Measurements from ENCODE around the gene KSR1. TPM values are rescaled to one million over a fixed set of nuclear protein-coding genes. Genes with fewer than 3 reads are reported as not detected.

The KSR1 gene
- total and polyA plus RNA-seq, 2 experiments from 2014 or later: 7.8 to 53.2 TPM

GRCh38 chr17:27530764-27531391 lies 74.6 kb downstream of the KSR1 start (continued):
- TF ChIP-seq REST (IDR thresholded peaks at IDR 0.05; ENCODE audit: unreplicated experiment): no peak

GRCh38 chr17:27531469-27531961 lies 75.3 kb downstream of the KSR1 start:
- Histone ChIP-seq H3K4me1 (ENCODE audit: insufficient read depth) (peaks cover 23% of the 10 kb centered on the region), H3K9me2 (ENCODE audit: insufficient read depth) (no peaks in the 10 kb centered on the region), H3K4me3 (no peak overlapping the region), H2AFZ (no peak overlapping the region), H3K27ac (ENCODE audit: low read depth) (no peak overlapping the region), H4K20me1 (replicated peaks; ENCODE audit: insufficient read depth) (peaks cover 3% of the 10 kb centered on the region; the same call in 1 of the 2 replicates), H3K79me2 (replicated peaks; ENCODE audit: insufficient read depth) (peaks cover 91% of the 10 kb centered on the region), H3K36me3 (ENCODE audit: insufficient read depth) (no peaks in the 10 kb centered on the region), H3K27me3 (ENCODE audit: insufficient read depth) (no peaks in the 10 kb centered on the region), H3K4me2 (peak overlapping the region; percentile 26; the same call in 1 of the 2 replicates), H3F3A (replicated peaks; ENCODE audit: low read depth) (no peaks in the 10 kb centered on the region)
- peaks cover 65% of the 10 kb centered on the region for H3K4me1 Mint-ChIP-seq
- ATAC-seq (no peak), DNase-seq (ENCODE audit: low spot score) (no peak)
- no peak overlapping the region for H3K4me3 Mint-ChIP-seq
- peaks cover 2% of the 10 kb centered on the region for H3K27me3 Mint-ChIP-seq (ENCODE audit: insufficient read depth, low read depth, poor library complexity)
- peak overlapping the region; percentile 12; the same call in 1 of the 2 replicates for H3K27ac Mint-ChIP-seq
- no peaks in the 10 kb centered on the region; the same call in 2 of the 3 replicates for H3K36me3 Mint-ChIP-seq (ENCODE audit: low read depth)
- no peaks in the 10 kb centered on the region for H3K9me3 Mint-ChIP-seq
- TF ChIP-seq CTCF (conservative IDR thresholded peaks at IDR 0.05; ENCODE audit: low read depth in 2 of 2): no peak
- TF ChIP-seq EZH2 (IDR thresholded peaks at IDR 0.05; ENCODE audit: low read depth, unreplicated experiment): no peak
- no peak for TF ChIP-seq ZNF331 (CRISPR knock-in tag; IDR thresholded peaks at IDR 0.05; ENCODE audit: low read depth)
- TF ChIP-seq NANOG (IDR thresholded peaks at IDR 0.05; ENCODE audit: borderline replicate concordance): no peak
- TF ChIP-seq ETS1 (IDR thresholded peaks at IDR 0.05): no peak
- TF ChIP-seq ZNF114 (CRISPR knock-in tag; IDR thresholded peaks at IDR 0.05): no peak
- no peak for TF ChIP-seq STAT1 (IDR thresholded peaks at IDR 0.05; ENCODE audit: unreplicated experiment)
- TF ChIP-seq POLR2AphosphoS5 (IDR thresholded peaks at IDR 0.05; ENCODE audit: low read depth): no peak
- no peak for TF ChIP-seq REST (IDR thresholded peaks at IDR 0.05; ENCODE audit: unreplicated experiment)
- TF ChIP-seq JUNB (IDR thresholded peaks at IDR 0.05; ENCODE audit: unreplicated experiment): no peak
- no peak for TF ChIP-seq CREB1 (CRISPR knock-in tag; IDR thresholded peaks at IDR 0.05; ENCODE audit: low read depth)
